Activated naive CD4-positive, alpha-beta T cell (primary cell): ENCODE data around the gene PGBD2.
"Not testable (repeated sequence)": the region's sequence is repeated elsewhere in the genome, so short reads cannot be mapped to it uniquely, and the experiment has no call there.

Source experiments
- DNase-seq, 4 experiments: peaks; one replicate each; lab custom pipeline; 2025; lab: John Stamatoyannopoulos, UW

The PGBD2 gene, protein sequence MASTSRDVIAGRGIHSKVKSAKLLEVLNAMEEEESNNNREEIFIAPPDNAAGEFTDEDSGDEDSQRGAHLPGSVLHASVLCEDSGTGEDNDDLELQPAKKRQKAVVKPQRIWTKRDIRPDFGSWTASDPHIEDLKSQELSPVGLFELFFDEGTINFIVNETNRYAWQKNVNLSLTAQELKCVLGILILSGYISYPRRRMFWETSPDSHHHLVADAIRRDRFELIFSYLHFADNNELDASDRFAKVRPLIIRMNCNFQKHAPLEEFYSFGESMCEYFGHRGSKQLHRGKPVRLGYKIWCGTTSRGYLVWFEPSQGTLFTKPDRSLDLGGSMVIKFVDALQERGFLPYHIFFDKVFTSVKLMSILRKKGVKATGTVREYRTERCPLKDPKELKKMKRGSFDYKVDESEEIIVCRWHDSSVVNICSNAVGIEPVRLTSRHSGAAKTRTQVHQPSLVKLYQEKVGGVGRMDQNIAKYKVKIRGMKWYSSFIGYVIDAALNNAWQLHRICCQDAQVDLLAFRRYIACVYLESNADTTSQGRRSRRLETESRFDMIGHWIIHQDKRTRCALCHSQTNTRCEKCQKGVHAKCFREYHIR

DNA sequence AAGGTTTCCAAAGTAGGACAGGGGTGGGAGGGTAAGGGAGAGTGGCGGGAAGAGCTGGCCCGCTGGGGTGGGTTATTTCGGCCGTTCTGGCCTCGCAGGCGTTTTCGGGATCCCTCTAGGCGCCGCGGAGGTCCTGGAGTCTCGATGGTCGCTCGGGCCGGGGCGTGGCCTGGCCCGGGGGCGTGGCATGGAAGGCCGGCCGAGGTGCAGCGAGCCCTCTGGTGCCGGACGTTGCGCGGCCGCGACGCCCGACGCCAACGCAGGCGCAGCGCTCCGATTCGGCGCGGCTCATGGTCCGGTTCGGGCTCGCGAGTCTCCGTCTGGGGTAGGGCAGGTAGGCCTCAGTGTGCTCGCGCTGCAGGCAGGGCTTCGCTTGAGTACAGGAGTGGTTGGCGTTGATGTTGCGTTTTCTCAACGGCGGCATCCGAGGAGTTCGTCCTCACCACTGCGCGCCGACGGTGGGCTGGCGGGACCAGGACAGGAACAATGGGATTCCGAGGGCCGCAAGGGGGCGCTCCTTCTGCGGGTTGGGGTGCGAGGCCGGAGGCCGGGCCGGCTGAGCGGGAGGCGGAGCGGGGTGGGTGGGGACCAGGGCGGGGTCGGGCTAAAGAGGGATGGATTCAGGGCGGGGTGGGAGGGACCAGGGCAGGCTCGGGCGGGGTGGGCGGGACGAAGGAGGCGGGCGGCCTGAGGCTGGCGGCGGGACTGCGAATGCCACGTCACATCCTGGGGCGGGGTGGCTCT, at the start of gene PGBD2:
Gene PGBD2 (plus strand): TSS at position 227 of the 744 bp plus-strand sequence. CDS start 7,628 bp downstream, outside the sequence.
- DNase-seq, result peak; percentile 97 to 99 (median 98)

DNA sequence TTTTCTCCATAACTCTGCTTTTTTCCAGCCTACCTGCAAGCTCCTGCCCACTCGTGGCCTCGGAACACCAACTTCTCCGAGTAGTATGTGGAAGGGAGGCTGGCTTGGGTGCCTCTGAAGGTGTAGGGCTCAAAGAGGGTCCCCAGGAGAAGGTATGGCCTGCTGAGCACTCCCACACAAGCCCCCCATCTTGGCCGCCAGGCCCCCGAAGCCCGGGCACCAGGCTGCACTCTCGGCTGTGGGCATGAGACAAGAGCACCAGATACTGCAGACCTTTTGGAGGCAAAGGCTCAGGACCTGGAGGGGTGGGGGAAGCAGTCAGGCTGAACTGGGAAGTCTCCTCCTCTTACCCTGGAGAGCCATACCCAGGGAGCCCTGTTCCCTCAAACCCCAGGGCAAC, 48.8 kb upstream of the PGBD2 start:
- DNase-seq, result no peak

DNA sequence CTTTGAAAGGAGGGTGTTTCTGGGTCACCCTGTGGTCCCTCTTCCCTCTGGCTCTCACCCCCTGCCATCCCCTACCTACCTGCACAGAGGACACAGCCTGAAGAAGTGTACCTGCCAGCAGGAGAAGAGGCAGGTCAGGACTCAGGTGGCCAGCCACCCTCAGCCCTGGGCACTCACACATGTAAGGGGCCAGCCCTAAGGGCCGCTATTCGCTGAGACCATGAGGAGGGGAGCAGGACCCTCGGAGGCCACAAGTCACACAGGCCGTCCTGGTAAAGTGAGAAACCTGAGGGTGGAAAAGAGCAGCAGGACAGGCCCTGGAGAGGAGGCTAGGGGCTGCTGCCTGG, 48.3 kb upstream of the PGBD2 start:
- peak in 1 of 4 experiments; percentile 15 for DNase-seq

DNA sequence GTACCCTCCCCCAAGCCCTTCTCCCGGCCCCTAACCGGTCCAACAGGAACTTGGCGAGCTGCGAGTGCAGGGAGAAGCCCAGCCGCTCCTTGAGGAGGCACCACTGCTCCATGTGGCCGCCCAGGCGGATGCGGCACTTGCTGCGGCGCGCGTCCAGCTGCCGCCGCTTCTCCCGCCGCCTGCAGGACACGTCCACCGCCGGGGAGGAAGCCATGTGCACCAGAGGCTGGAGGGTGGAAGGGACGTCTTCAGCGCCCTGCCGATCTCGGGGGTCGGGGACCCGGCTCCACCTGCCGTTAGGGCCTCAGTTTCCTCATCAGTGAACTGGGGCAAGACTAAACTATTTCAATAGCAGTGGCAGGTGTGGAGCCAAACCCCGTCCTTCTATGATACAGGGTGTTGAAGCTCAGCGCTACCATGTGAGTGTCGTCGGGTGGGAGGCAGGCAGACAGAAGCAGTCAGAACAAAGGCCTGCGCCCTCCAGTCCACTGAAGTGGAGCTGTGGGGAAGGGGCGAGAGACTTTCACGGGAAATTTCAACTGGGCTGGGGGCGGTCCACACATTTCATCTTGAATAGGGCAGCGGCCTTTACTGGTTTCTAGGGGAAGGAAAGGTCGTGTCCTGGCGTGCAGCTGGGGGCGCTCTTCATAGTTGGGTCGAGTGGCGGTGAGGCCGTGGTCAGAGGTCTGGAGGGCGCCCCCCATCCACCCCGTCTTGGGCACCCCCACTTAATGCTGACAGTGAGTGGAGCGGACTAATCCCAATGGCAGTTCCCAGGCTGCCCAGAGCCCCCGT, 47.7 kb upstream of the PGBD2 start:
- peak in 1 of 4 experiments; percentile 32 for DNase-seq

DNA sequence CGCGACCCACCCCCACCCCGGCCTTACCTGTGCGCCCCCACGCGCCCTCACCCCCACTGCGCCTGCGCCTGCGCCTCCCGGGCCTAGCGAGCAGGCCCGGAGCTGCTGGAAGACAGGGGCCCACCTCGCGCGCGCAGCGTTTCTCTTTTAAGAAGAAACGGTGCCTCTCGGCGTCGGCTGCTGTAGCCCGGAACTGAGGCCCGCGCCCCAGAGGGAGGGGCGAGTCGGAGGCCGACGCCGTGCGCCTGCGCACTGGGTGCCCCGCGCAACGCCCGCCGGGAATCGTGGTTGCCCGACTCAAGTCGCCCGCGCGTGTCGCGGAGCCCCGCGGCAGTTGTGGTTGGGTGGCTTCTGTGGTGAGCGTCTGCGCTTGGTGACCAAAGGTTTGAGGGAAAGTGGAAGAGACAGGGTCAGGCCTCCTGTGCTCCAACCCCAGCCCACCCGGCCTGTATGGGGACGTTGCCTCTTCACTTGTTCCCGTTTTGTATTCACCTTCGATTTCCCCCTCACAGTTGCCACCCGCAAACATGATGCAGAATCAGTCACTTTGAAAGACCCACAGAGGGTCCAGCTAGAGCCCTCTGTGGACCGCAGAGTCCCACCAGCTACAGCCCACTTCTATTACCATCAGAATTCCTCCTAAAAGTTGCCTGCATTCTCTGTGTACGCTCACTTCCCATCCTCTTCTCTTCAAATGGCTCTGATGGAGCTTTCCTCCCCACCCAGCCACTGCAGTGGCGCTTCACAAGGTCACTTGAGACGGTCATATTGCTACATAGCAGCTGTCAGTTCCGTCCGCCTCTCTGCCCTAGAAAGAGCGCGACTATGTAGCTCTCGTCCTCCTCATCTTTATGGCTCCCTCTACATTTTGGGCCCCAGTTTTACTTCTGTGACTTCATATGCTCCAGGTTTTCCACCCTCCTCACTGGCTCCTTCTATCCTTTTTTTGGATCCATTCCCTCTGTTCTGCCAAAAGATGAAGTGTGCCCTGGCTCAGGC, 46.8 kb upstream of the PGBD2 start, which contains the start of gene ZNF692:
Gene ZNF692 (minus strand): TSS at position 195 of the 999 bp plus-strand sequence. CDS start 776 bp downstream, outside the sequence.
- DNase-seq, result peak; percentile 91 to 97 (median 94)

DNA sequence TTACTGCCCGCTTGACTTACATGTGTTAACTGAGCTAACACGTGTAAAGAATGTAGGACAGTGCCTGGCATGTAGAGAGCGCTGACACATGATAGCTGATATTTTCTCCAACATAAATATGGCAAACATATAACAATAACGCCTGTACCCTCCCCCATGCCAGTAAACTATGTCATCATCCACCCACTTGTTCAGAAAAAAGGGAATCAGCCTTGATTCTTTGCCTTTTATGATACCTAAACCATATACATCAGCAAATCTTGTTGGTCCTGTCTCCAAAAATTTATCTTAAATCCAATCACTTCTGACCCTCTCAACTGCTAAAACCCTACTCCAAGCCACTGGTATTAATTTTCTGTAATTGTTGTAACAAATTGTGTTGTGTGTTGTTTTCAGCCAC, 46.0 kb upstream of the PGBD2 start:
- DNase-seq, result no peak

DNA sequence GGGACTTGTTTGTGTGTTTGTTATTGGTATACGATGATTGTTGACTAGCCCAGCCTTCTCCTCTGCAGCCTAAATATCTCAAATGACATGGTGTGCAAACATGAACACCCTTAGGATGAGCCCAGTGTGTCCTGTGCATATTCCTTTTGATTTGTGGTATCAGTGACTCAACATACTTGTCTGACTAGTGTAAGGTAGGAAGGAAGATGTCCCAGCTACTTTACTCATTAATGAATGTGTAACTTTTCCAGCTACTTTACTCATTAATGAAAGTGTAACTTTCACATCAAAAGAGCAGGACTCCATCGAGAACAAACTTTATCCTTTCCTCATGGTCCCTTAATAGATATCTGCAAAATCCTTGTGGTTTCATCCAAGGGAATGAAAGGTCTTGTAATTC, 44.4 kb upstream of the PGBD2 start:
- no peak for DNase-seq

DNA sequence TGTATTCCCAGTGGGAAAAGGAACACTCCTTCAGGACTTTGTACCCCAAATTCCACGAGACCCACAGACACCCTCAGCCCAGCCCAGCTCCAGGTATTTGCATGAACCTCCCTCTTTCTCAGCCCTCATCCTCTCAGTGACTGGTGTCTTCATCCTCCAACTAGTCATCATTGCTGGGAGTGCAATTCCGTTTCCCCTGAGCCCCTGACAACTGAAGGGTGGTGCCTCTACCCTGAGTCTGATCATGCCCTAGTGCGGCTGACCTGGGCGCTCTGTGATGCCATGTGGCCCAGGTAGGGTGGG, 43.4 kb upstream of the PGBD2 start:
- DNase-seq, result no peak

DNA sequence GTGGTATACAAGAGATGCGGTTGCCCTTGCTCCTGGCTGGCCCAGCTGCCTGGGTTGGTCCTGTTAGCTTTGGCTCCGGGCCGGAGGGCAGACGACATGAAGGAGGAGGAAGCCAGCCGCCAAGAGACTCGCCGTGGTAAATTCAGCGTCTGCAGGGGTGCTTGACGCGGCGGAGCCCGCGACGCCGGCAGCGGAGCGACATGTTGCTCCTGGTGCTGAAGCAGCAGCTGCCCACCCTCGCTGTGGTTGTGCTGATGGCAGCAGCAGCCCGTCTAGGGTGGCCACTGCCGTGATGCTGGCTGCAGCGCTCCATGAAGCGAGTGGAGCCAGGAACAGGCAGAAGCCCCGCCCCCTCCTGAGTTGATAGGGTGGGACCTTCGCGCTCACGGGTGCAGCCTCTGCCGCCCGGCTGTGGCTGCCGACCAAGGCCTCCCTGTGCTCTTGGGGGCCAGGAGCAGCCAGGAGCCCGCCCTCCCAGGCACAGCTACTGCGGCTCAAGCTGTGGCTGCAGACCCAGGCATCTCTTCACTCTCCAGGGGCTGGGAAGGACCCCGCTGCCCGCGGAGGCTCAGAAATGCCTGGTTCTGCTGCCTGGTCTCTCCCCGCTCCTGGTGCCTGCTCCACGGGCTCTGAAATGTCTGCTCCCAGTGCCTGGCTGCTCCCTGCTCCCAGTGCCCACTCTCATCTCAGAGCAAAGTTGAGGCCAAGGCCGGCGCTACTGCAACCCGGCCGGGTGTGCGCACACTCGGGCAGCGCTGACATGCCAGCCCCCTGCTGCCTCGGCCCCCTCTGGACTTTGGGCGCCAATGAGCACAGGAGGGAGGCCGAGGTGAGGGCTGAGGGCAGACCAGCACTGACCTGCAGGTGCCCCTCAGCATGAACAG, 42.8 kb upstream of the PGBD2 start:
- DNase-seq, result peak; percentile 44 to 71 (median 54)

DNA sequence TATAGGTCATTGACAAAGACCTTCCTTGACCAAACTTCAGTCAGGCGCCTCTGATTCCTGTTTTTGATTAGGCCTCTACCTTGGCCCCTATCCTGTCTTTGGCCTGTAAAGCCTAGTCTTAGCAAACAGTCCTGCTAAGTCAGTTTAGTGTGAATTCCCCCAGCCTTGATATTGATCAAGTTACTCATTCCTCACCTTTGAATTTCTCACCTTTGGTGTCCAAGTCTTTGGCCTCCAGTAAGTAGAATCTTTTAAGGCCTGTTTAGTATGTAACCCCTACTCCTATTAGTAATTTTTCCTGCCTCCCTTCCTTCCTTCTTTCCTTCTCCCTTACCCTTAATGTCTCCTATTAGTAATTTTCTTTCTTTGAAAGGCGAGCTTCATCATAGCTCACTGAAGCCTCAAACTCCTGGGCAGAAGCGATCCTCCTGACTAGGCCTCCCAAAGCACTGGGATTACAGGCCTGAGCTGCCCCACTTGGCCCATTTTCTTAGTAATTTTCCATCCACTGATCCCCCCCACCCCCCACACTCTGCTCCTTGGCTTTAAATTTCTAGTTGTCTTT, 34.1 kb upstream of the PGBD2 start:
- no peak for DNase-seq

DNA sequence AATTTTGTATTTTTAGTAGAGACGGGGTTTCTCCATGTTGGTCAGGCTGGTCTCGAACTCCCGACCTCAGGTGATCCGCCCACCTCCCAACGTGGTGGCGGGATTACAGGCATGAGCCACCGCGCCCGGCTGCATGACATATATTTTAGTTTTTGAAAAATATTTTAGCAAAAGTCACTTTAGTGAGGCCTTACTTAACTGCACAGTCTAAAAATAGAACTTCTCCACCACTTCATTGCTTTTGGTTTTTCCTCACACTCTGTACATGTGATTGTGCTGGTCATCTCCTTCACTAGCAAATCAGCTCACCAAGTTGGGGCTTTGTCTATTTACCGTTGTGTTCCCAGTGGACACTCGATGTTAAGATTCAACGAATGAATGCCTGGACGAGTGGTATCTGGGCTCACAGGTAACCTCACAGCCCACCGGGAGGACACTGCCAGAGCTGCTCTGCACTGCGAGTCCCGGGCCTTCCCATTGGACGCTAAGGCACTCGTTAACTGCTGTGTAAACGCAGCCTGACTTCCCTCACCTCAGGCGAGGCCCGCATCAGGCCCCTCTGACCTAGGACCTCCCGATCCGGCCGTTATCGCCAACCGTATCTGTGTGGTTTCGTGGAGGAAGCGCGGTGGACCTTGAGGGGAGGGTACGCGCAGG, 33.2 kb upstream of the PGBD2 start:
- DNase-seq, result peak in 1 of 4 experiments; percentile 17

DNA sequence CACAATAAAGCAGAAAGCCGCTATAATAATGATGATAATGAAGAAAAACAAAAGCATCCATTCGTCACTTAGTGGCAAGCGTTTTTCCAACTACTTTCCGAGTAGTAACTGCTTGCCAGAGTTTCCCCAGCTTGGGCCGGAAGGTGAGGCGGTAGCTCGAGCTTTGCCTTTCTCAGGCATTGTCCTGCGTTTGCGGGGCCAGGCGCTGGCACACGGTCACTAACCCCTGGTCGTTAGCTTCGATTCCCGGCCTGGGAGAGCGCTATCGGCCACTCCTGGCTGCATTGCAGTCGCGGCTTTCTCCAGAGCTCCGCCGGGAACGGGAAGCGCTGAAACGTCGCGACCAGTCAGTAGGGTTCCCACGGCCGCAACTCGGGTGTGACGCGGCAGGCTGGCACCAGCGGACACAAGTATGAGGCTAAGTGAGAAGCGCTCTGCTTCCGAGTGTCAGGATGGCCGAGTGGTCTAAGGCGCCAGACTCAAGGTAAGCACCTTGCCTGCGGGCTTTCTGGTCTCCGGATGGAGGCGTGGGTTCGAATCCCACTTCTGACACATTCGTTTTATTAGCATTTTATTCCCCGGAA, 32.5 kb upstream of the PGBD2 start:
- peak; percentile 76 to 97 (median 88) for DNase-seq

DNA sequence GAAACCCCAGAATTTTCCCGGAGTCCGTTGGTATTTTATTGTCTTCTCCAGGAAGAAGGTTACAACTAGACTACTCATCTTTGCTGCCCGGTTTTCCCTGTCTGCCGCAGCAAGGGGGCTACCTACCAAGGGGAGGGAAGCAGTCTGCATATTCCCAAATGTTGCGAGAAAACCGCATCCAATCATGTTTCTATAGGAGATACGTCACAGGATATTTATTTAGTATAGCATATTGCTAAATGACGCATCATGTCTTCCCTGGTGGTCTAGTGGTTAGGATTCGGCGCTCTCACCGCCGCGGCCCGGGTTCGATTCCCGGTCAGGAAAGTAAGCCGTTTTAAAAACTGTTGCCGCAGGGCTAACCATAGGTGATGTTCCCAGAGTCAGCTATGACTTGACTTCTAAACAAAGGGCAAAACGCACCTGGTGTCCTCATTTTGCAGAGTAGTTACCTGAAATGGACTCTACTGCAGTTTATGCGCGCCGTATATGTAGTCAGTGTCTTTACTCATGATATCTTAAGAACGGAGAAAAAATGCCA, 32.0 kb upstream of the PGBD2 start:
- DNase-seq, result peak; percentile 55 to 70 (median 63)

DNA sequence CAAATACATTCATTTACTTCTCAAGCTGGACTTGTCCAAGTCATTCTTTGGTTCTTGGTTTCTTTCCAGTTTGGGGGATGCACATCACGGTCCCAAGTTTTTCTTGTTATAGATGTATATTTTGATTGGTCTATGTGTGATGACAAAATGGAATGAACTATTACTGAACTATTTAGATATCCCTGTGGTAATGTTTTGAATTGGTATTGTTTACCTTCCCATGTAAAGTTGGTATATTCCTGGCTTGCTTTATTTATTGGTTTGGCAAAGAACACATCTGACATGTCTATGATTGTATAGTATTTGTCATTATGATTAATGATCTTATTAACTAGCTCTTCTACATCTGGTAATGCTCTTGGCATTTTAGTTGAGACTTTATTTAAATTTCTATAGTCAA, 24.8 kb upstream of the PGBD2 start:
- no peak for DNase-seq

DNA sequence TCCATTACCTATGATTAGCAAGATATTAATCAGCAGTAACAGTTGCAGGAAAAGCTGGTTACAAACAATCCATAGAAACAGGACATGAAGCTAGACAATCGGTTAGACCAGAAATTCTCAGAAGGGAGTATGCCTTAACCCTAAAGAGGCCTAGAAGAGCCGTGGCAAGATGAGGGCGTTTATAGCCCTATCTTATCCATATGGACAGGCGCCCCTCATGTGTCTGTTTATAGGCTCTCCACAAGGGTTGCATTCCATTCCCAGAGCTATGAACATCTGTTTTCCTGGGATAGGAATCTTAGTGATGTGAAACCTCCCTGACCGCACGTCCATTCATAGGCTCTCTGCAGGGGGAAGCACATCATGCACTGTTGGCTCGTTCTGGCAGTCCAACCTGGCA, 23.6 kb upstream of the PGBD2 start:
- not testable (repeated sequence) for DNase-seq

DNA sequence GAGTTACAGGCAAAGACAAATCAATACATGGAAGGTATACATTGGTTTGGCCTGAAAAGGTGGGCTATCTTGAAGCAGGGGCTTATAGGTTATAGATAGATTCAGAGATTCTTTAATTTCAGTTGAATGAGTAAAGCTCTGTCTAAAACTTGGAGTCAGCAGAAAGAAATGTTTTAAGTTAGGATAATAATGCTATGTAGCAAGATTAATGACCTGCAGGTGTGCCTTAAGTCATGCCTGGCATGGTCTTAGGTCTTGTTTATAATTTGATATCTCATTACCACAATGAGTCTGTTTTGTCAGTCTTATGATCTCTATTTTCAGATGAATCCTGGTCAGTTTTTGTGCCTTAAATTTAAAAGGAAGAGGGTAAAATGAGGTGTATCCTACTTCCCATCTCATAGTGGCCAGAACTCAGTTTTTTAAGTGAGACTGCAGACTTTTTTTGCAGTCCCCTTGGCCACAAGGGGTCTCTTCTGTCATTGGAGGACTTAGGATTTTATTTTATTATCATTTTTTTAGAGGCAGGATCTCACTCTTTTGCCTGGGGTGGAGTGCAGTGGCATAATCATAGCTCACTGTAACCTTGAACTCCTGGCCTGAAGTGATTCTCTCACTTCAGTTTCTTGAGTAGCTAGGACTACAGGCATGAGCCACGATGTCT, 21.3 kb upstream of the PGBD2 start:
- DNase-seq, result no peak

DNA sequence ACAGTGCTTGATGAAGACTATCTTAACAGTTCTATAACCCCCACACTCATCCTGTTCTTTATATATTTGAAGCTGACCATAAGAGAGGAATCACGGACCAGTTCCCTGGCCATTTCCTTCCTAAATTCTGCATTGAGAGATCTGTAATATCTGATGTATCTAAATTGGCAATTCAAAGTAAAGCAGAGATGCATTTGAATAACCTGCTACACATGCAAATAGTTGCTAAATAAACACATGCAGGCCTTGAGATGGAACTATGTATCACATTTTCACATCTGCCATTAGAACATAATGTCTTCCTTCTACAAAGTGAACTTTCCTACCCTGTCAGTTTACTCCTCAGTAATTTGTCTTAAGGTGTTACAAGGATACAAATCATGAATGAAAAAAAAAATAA, 20.4 kb upstream of the PGBD2 start:
- DNase-seq, result no peak
